HG03280 (cell line): ENCODE measurements around the gene CNBP.

ENCODE experiments used
- ATAC-seq: cut with Tn5 transposase; IDR thresholded peaks from one replicate; pipeline ENCODE4 v1.9.1; 2021; ENCODE audit warnings: mild to moderate bottlenecking, moderate library complexity; ENCODE audit not compliant: unreplicated experiment

The CNBP gene

GRCh38 chr3:129132097-129132866, 51.4 kb downstream of the CNBP start:
- no peak for ATAC-seq

GRCh38 chr3:129131465-129132088, 52.1 kb downstream of the CNBP start:
- ATAC-seq = no peak

- no peak for ATAC-seq
These were observed 53.3 kb downstream of the CNBP start for GRCh38 chr3:129130291-129130813.

GRCh38 chr3:129128357-129129155, 55.1 kb downstream of the CNBP start:
- no peak for ATAC-seq

GRCh38 chr3:129126726-129127280, 56.9 kb downstream of the CNBP start:
- no peak for ATAC-seq

- no peak for ATAC-seq
These were observed 60.2 kb downstream of the CNBP start for GRCh38 chr3:129123314-129124060.

- no peak for ATAC-seq
These were observed 61.2 kb downstream of the CNBP start for GRCh38 chr3:129122412-129123011.

GRCh38 chr3:129121792-129122411, 61.8 kb downstream of the CNBP start, which contains the start of gene RAB43:
TSS of gene RAB43 (minus strand) at chr3:129121804. CDS start at chr3:129121489, 315 bp downstream.
- peak; percentile 54 for ATAC-seq

- ATAC-seq = peak; percentile 0
These were observed 62.5 kb downstream of the CNBP start for GRCh38 chr3:129121016-129121791.

GRCh38 chr3:129120254-129121004, 63.3 kb downstream of the CNBP start:
- peak; percentile 66 for ATAC-seq

- ATAC-seq = no peak
These were observed 64.2 kb downstream of the CNBP start for GRCh38 chr3:129119365-129120100.

GRCh38 chr3:129118745-129119144, 65.0 kb downstream of the CNBP start:
- no peak for ATAC-seq
